Nephron progenitor cell (in vitro differentiated cells): Measurements from ENCODE around the gene MTG2.

Experiments used
- DNase-seq: peaks from one replicate; pipeline ENCODE4 v3.0.0; 2021
- H3K27ac Mint-ChIP-seq: 2 replicates; pipeline ENCODE4 v1.8.0; 2021; ENCODE audit warnings: mild to moderate bottlenecking, moderate library complexity, mixed read lengths
- H3K27me3 Mint-ChIP-seq: 2 replicates; pipeline ENCODE4 v1.8.0; 2021; ENCODE audit warnings: mild to moderate bottlenecking, low read depth, mixed read lengths; ENCODE audit not compliant: poor library complexity
- H3K36me3 Mint-ChIP-seq: 2 replicates; pipeline ENCODE4 v1.8.0; 2021; ENCODE audit warnings: low read depth, mixed read lengths
- H3K4me1 Mint-ChIP-seq: 2 replicates; pipeline ENCODE4 v1.8.0; 2021; ENCODE audit warnings: mixed read lengths
- H3K4me3 Mint-ChIP-seq: 2 replicates; pipeline ENCODE4 v1.8.0; 2021; ENCODE audit warnings: mild to moderate bottlenecking, moderate library complexity, mixed read lengths
- H3K9me3 Mint-ChIP-seq: 2 replicates; pipeline ENCODE4 v1.8.0; 2021; ENCODE audit warnings: mild to moderate bottlenecking, moderate library complexity, mixed read lengths
- TF ChIP-seq, protein P1 (sequence below): fragments of 200-600 bp; sonication (generic); IDR thresholded peaks from 2 replicates; pipeline ENCODE4 v1.5.0; 2021; ENCODE audit warnings: antibody characterized with exemption

The MTG2 gene

DNA sequence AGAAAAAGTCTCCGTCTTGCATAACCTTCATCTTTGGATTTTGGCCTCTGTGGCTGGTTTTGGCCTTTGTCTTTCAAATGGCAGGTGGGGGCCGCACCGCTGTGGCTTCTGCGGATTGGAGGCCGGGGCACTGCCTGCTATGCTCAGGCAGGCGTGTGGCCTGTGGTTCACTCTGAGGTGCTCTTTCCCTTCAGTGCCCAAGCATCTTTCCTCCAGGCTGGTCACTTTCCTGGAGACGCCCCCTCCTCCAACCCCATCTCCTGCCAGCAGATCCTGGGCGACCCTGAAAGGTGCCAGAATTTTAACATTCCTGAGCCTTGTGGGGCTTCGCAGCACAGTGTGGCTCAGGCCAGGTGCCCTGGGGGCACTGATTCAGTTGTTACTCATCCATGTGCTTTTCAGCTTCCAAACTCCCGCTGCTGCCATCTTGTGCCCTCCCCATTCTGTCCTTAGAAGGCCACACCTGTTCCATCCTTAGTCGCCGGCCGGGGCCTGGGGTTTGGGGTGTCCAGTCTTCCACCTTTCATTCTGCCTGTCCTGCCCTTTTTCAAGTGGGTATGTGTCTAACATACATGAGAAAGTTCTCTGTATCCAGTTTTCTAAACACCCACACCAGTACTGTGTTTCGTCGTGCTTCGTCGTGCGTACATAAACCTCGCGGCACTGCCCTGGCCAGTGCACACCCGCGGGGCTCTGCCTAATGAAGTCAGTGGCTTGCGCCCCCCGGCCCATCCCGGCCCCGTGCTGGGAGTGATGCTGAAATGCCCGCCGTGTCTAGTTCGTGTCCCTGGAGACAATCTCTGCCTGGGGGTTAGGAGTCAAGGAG, 27.2 kb upstream of the MTG2 start:
- Mint-ChIP-seq H3K9me3 (peaks cover 18% of the 10 kb centered on the region), H3K4me1 (peaks cover 30% of the 10 kb centered on the region), H3K27ac (peak overlapping the region; percentile 79), H3K4me3 (no peak overlapping the region), H3K27me3 (peaks cover 9% of the 10 kb centered on the region), H3K36me3 (peaks cover 53% of the 10 kb centered on the region)
- DNase-seq: no peak
- TF ChIP-seq, protein P1, sequence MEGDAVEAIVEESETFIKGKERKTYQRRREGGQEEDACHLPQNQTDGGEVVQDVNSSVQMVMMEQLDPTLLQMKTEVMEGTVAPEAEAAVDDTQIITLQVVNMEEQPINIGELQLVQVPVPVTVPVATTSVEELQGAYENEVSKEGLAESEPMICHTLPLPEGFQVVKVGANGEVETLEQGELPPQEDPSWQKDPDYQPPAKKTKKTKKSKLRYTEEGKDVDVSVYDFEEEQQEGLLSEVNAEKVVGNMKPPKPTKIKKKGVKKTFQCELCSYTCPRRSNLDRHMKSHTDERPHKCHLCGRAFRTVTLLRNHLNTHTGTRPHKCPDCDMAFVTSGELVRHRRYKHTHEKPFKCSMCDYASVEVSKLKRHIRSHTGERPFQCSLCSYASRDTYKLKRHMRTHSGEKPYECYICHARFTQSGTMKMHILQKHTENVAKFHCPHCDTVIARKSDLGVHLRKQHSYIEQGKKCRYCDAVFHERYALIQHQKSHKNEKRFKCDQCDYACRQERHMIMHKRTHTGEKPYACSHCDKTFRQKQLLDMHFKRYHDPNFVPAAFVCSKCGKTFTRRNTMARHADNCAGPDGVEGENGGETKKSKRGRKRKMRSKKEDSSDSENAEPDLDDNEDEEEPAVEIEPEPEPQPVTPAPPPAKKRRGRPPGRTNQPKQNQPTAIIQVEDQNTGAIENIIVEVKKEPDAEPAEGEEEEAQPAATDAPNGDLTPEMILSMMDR: no peak

DNA sequence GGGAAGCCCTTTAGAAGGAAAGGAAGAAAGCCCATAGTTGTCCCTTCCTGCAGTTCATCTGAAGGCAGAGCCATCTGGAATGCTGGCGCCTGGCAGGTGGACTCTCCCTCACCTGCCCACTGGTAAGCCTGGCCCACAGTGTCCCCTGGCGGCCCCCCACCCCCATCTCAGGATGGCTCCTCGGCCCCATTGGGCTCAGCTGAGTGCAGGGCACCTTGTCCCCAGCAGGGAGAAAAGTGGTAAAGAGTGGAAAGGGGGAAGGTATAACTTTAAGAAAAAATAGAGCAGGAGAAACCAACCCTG, 26.6 kb upstream of the MTG2 start:
- peak overlapping the region; percentile 77 for H3K27ac Mint-ChIP-seq
- H3K4me3 Mint-ChIP-seq: no peak overlapping the region
- peaks cover 54% of the 10 kb centered on the region for H3K36me3 Mint-ChIP-seq
- no peak for DNase-seq
- peaks cover 9% of the 10 kb centered on the region for H3K27me3 Mint-ChIP-seq
- peaks cover 30% of the 10 kb centered on the region for H3K4me1 Mint-ChIP-seq
- TF ChIP-seq, protein P1: no peak
- H3K9me3 Mint-ChIP-seq: peaks cover 18% of the 10 kb centered on the region

DNA sequence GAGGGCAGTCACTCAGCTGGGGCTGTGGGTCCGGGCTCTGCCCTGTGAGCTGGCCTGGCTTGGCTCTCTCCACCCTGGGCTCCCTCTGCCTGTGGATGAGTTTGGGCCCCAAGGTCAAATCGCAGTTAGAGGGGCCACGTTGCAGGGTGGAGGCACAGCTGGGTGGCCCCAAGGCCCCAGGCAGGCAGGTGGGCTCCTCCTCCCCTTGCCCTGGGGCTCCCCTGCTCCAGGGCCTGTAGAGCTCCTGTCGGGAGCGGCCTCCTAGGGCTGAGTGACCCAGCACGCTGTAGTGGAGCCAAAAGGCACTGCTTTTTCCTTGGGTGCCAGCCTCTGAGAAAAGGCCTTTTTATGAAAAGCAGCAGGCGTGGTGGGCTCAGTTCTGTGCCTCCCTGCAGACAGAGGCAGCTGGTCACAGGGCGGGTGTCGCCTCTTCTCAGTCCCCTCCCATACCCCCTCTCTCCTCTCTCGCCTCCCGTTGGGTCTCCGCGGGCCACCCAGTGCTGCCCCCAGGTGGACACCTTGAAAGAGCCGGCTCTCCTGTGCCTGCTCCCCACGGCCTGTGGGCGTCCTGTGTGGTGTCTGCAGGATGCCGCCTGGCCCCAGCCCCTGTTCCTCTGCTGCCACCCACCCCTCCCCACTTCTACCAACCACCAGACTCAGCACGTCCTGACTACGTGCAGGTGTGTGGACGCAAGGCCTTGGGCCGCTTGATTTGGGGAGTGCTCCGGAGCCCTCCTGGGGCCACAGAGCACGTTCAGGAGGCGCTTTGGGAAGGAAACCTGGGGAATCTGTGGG, 26.0 kb upstream of the MTG2 start:
- H3K36me3 Mint-ChIP-seq: peaks cover 49% of the 10 kb centered on the region
- H3K27ac Mint-ChIP-seq: no peak overlapping the region
- no peak overlapping the region for H3K4me3 Mint-ChIP-seq
- peaks cover 9% of the 10 kb centered on the region for H3K27me3 Mint-ChIP-seq
- TF ChIP-seq, protein P1: peak; percentile 67
- DNase-seq: peak; percentile 85
- peaks cover 18% of the 10 kb centered on the region for H3K9me3 Mint-ChIP-seq
- peaks cover 30% of the 10 kb centered on the region for H3K4me1 Mint-ChIP-seq

DNA sequence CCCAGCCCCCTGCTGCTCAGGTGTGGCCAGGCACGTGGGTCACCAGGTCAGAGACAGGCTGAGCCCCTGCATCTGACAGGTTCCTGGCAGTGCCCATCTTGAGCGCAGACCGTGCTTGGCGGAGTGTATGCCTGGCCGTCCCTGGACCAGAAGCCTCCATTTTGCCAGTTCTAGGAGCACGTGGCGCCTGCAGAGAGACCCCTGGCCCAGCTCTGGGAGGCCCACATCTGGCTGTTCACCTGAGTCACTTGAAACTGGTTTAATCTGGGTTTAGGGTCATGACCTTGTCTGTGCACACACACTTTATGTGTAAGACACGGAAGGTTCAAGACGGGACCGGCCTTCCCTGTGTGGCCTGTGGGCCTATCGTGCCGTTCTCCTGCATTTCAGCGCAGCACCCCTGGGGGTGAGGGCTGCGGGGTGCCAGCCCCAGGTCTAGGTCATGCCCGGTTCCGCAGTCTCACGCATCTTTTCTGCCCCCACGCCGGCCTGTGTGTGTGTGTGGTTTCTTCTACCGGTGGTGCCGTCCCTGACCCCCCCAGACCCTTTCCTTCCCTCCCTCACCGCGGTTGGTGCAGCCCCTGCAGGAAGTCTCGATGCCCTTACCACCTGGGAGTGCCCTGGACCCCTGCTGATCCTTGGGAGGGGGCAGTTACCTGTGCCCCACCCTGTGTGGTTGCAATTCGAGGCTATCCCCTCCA, 25.3 kb upstream of the MTG2 start:
- peaks cover 15% of the 10 kb centered on the region for H3K9me3 Mint-ChIP-seq
- H3K27ac Mint-ChIP-seq: no peak overlapping the region
- peaks cover 44% of the 10 kb centered on the region for H3K36me3 Mint-ChIP-seq
- TF ChIP-seq, protein P1: no peak
- peaks cover 9% of the 10 kb centered on the region for H3K27me3 Mint-ChIP-seq
- no peak for DNase-seq
- H3K4me3 Mint-ChIP-seq: no peak overlapping the region
- H3K4me1 Mint-ChIP-seq: peaks cover 30% of the 10 kb centered on the region

DNA sequence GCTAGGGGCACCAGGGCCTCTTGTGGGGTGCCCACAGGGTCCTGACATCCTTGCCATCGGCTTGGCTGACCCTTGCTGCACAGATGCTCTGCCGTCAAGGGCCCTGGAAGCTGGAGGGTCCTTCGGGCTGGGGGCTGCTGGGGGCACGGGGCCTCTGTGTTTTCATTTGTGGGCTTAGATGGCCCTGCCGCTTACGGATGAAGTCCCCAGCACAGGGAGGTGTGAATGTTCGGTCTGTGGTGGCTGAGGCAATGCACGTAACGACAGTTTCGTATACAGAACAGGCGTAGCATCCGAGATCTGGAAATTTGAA, 24.8 kb upstream of the MTG2 start:
- Mint-ChIP-seq H3K27me3 (peaks cover 9% of the 10 kb centered on the region), H3K9me3 (peaks cover 10% of the 10 kb centered on the region), H3K4me3 (no peak overlapping the region), H3K4me1 (peaks cover 30% of the 10 kb centered on the region), H3K27ac (no peak overlapping the region), H3K36me3 (peaks cover 39% of the 10 kb centered on the region)
- no peak for DNase-seq
- TF ChIP-seq, protein P1: no peak
